ENCODE data around the gene ATP6V1A. TPM values are rescaled to one million over a fixed set of nuclear protein-coding genes. Genes with fewer than 3 reads are reported as not detected.

Gene ATP6V1A
- total RNA-seq, 1 donor from 2014 or later = 81.5 TPM

DNA sequence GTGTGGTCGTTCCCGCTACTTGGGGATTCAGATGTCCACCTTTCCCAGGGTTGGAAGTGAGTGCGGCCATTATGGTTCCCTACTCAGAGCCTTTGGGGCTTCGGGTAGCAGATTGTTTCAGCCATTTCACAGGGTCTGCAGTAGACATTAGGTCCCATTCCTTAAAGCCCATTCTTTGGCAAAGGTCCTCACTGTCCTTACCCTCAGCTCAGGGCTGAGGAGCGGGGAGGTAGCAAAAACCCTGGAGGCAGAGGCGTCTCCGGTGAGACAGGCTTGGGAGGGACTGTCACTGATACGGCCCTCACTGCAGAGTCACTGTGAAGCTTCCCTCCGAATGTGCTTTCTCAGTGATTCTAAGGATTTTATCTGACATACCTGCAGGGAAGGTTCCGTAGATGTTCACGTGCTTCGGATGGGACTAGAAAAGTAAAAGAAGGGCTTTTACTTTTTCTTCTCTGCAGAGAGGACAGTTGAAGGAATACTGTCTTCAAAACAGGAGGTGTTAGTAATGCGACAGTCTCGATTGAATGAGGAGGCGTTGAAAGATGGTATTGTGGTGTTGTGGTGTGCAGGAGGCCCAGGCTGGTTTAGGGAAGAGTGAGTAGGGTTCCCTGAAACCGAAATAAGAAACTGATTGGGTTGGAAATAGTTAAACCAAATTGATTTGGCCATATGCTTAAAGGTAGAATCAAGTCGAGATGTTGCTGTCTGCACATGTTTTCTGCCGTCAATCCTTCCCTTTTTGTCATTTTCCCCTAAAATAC is 630 bp downstream of the ATP6V1A start:
- DNase-seq (ENCODE audit: low spot score) = no peak

- no peak for DNase-seq (ENCODE audit: low spot score)
These were observed 4.3 kb downstream of the ATP6V1A start for GRCh38 chr3:113751141-113751540.

- DNase-seq (ENCODE audit: low spot score) = no peak
These were observed 6.6 kb downstream of the ATP6V1A start for GRCh38 chr3:113753376-113753985.

DNA sequence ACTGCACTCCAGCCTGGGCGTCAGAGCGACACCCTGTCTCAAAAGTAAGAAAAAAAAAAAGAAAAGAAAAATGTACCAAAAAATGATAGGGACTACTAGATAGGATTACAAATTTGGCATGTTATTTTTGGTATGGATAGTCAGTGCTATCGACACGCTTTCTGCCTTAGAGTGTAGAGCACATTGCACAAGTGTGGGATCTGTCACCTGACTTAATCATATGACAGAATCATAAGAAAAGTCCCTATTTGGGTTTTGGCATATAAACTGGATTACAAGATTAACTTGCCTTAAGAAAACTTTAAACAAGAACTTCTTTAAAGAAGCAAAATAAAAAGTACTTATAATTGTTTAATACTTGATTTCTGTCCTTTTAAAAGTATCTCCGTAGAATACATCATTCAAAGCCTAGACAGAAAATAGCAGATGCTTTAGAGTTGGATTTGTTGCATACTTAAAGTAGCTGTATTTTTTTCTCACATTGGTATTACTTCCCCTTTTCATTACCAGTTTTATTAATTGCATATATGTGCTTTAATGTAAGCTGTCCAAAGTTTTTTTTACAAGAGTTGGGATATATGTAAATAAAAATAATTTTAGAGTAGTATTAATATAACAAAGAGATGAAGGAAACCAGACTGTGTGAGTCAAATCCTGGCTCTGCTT is 7.8 kb downstream of the ATP6V1A start:
- no peak for DNase-seq (ENCODE audit: low spot score)

- DNase-seq (ENCODE audit: low spot score) = no peak
These were observed 11.7 kb downstream of the ATP6V1A start for GRCh38 chr3:113758389-113759024.

DNA sequence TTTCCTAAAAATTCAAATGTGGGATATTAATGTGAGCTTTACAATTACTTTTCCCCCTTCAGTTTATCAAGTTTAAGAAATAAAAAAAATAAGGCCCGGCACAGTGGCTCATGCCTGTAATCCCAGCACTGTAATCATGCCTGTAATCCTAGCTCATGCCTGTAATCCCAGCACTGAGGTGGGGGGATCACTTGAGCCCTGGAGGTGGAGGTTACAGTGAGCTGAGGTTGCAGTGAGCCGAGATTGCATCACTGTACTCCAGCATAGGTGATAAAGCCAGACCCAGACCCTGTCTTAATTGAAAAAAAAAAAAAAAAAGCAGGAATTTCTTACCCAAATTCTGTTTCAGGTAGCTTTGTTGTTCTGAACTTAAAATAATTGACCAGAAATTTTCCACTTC is 17.9 kb downstream of the ATP6V1A start:
- DNase-seq (ENCODE audit: low spot score) = no peak

GRCh38 chr3:113769551-113769950 is 22.7 kb downstream of the ATP6V1A start:
- DNase-seq (ENCODE audit: low spot score) = no peak

DNA sequence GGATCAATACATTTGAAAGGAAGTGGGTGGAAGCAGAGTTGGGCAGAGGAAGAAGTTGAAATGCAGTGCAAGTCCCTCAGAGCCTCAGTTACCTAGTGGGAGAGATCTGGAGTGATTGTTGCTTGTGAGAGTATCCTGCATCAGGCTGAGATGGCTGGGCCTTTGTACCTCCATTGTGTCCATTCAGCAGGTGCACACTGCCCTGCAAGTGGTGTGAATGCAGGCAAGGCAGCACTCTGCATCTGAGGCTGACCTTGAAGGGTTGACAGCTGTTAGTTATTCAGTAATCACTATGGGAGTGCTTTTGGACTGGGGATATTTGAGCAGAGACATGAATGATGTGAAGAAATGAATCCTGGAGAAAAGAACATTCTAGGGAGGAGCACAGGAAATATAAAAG is 25.2 kb downstream of the ATP6V1A start:
- DNase-seq (ENCODE audit: low spot score) = peak; percentile 20

GRCh38 chr3:113773381-113773780 is 26.5 kb downstream of the ATP6V1A start:
- no peak for DNase-seq (ENCODE audit: low spot score)

DNA sequence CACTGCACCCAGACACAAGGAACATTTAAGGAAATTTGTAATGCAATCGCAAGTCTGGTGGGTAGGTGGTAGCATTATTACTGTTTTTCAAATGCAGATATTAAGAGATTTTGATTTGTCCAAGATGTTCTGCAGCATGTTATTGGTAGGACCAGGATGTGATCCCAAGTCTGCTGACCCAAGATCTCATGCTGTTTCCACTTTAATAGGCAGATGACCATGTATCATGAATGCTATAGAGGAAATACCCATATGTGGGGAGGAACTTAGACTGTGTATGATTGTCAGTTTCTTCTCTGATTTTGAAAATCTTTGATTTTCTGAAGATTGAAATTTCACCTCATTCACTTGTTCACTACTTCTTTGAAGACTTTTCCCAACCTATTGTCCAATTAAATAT is 28.7 kb downstream of the ATP6V1A start:
- DNase-seq (ENCODE audit: low spot score) = no peak

- DNase-seq (ENCODE audit: low spot score) = no peak
These were observed 29.7 kb downstream of the ATP6V1A start for GRCh38 chr3:113776564-113776963.

DNA sequence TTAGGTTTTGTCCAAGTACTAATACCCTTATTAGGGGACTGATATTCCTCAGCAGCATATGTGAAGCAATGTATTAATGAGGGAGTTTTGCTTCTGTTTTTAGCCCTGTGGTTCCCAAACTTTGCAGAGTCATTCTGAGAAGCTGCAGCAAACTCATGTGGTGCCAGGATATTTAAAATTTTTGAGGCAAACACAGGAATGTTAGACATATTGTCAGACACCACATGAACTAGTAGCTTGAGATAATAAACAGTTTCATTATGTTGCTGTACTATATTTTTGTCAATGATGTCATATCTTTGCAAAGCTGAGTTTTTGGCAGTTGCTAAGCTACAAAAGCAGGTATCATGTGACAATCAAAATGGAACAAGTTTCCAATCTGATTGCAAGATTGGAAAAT is 36.6 kb downstream of the ATP6V1A start:
- no peak for DNase-seq (ENCODE audit: low spot score)

DNA sequence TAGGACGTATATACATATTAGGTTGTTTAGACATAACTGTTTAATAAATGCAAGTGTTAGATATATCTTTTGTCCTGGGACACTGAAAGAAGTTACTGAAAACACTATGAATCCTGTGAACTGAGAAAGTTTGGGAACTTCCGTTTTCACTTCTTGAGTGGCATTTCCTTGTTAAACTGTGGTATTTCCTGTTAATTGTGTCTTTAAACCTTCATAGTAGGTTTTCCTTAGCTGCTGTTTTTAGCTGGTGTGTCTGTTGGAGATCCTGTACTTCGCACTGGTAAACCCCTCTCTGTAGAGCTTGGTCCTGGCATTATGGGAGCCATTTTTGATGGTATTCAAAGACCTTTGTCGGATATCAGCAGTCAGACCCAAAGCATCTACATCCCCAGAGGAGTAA is 37.1 kb downstream of the ATP6V1A start:
- no peak for DNase-seq (ENCODE audit: low spot score)

DNA sequence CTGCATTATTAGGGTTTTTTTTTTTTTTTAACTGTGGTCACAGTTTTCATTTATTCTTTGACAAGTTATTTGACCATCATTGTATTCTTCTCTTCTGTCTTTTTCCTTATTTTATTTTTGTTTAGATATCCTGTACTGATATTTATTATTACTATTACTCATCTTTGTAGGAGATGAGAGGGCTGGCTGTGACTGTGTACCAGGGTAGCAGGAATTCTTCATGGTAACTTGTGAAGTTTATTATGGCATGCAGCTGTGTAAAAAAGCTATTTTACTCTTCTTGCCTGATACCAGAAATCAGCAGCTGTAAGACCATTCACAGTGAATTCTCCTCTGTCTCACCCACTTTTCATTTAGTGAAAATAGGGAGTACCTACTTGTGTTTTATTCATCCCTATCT is 44.5 kb downstream of the ATP6V1A start:
- DNase-seq (ENCODE audit: low spot score) = no peak

DNA sequence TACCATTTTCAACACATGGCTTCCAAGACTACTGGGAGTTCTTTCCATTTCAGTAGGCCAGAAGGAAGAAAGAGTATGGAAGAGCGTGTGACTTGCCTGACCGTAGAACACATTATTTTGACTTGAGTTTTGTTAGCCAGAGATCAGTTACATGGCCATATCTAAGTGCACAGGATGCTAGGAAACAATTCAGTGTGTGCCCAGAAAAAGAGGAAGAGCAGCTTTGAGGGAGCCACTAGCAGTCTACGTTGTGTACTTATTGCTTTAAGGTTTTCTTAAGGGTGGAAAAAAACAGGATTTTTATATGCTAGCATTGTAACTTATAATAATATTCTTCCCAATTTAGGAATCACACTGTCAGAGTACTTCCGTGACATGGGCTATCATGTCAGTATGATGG is 47.7 kb downstream of the ATP6V1A start:
- DNase-seq (ENCODE audit: low spot score) = no peak

DNA sequence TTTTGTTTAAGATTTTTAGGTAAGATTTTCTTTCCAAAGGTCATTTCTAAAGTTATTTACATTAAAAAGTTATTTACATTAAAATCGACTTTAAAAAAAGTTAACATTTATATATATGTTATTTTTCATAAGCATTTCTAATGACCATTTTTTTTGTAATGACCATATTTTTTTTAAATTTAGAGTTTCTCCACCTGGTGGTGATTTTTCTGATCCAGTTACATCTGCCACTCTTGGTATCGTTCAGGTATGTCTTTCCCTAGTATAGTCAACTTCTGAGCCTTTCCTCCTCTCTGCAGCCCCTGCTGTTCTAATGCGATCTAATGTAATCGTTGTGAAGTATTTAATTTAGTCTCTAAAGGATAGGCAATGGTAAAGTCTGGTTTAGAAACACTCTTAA is 48.9 kb downstream of the ATP6V1A start:
- DNase-seq (ENCODE audit: low spot score) = no peak

DNA sequence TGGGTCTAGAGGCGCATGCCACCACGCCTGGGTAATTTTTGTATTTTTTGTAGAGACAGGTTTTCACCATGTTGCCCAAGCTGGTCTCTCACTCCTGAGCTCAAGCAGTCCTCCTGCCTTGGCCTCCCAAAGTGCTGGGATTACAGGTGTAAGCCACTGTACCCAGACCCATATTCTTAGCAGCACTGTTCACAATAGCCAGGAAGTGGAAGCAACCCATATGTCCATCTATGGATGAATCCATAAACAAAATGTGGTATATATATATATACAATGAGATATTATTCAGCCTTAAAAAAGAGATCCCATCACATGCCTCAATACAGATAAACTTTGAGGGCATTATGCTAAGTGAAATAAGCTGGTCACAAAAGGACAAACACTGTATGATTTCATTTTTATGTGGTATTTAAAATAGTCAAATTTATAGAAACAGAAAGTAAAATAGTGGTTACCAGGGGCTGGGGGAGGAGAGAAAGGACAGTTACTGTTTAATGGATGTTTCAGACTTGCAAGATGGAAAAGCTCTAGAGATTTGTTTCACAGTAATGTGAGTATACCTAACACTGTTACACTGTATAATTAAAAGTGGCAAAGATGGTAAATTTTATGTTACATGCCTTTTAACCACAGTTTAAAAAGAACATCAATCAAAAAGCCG is 56.1 kb downstream of the ATP6V1A start:
- no peak for DNase-seq (ENCODE audit: low spot score)

DNA sequence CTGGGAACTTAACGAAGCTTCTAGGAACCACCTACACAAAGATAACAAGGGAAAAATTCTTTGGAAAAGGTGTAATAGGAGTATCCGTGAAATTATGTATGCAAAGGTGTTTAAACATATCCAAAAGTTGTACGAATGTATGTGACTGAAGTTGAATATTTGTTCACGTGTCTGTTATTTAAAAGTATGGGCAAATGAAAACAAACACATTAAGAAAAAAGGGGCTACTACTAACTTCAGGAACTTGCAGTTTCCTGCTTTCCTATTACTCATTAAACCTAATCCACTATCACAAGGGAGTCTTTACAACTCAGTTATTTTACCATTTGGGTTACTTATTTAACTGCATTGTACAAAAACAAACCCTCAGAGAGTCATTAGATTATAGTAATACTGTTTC is 57.8 kb downstream of the ATP6V1A start:
- no peak for DNase-seq (ENCODE audit: low spot score)

DNA sequence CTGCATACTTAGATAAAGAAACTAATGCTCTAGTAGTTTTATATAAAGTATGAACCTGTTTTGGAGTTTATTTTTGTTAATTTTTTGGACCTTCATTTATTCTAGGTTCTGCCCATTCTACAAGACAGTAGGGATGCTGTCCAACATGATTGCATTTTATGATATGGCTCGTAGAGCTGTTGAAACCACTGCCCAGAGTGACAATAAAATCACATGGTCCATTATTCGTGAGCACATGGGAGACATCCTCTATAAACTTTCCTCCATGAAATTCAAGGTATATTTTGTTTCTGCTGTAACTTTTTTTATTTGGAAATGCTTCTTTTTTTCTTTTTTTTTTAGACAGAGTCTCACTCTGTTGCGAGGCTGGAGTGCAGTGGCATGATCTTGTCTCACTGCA is 58.4 kb downstream of the ATP6V1A start:
- DNase-seq (ENCODE audit: low spot score) = no peak

DNA sequence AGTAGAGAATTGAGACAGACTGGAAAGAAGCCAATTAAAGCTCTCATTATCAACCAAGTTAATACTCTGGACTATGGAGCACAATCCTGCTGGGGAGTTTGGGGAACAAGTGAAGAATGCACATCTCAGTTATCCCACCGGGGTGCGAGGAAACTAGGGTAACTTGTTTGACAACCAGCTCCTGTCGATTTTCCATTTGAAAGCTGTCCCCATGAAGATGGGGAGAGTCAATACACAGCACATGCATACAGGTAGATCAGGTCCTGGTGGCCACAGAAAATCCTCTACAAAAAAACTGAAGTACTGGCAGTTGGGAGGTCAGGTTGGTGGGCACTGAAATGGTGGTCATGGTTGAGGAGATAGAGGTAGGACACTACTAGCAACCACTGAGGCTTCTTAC is 66.0 kb downstream of the ATP6V1A start:
- no peak for DNase-seq (ENCODE audit: low spot score)

DNA sequence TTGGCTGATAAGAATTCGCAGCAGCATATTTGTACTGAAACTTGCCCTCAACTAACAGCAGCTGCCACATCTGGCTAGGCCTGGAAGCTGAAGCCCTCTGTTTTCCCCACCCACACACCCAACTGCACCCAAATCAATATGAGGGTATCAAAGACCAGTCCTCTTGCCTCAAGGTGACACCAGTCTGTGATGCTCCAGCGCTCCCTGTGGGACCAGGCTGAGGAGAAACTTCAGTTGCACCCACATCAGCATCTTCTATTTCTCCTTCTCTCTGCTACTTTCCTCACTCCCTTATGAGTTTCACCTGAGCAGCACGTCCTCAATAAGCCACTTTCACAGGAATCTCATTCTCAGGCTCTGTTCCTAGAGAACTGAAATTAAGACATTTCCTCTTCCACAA is 73.0 kb downstream of the ATP6V1A start:
- no peak for DNase-seq (ENCODE audit: low spot score)

DNA sequence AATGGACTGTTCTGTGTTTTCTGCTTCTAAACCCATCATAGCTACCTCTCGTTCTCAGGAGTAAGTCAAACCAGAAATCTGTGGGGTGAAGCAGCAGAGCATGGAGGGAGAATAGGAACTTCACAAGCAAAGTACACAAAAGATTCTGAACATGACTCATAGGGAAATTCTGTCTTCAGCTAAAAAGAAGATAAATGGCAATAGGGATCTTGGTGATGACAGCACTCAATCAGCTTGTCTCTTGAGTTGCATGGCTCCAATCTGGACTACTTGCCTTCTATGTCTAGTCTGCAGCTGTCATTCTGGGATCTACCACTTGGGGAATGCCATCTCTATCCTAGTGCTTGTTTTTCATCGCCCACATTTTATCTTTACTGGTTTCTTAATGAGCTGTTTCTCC is 78.3 kb downstream of the ATP6V1A start:
- no peak for DNase-seq (ENCODE audit: low spot score)
